AG09319 (cell line): Measurements from ENCODE around the gene NKTR.

ENCODE experiments used
- DNase-seq: peaks from one replicate; pipeline ENCODE4 v3.0.0-alpha.2; 2010; ENCODE audit warnings: low read depth; ENCODE audit errors: extremely low read depth
- TF ChIP-seq, protein P1 (sequence below): IDR thresholded peaks from 2 replicates; pipeline ENCODE4 v1.5.1; 2011; ENCODE audit warnings: low read depth, mild to moderate bottlenecking, inconsistent platforms, low read length, moderate library complexity

Gene NKTR

DNA sequence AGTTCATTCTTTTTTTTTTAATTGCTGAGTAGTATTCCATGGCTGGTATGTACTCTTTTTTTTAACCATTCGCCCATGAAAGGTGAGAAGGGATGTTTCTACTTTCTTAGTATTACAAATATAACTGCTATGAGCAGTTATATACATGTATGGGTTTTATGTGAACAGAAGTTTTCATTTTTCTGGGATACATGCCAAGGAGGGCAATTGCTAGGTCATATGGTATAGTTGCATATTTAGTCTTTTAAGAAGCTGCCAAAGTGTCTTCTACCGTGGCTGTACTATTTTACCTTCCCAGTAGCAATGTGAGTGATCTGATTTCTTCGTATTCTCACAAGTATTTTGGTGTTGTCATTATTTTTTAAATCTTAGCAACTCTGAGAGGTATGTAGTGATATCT lies 73.7 kb downstream of the NKTR start:
- TF ChIP-seq, protein P1, sequence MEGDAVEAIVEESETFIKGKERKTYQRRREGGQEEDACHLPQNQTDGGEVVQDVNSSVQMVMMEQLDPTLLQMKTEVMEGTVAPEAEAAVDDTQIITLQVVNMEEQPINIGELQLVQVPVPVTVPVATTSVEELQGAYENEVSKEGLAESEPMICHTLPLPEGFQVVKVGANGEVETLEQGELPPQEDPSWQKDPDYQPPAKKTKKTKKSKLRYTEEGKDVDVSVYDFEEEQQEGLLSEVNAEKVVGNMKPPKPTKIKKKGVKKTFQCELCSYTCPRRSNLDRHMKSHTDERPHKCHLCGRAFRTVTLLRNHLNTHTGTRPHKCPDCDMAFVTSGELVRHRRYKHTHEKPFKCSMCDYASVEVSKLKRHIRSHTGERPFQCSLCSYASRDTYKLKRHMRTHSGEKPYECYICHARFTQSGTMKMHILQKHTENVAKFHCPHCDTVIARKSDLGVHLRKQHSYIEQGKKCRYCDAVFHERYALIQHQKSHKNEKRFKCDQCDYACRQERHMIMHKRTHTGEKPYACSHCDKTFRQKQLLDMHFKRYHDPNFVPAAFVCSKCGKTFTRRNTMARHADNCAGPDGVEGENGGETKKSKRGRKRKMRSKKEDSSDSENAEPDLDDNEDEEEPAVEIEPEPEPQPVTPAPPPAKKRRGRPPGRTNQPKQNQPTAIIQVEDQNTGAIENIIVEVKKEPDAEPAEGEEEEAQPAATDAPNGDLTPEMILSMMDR: no peak
- no peak for DNase-seq

DNA sequence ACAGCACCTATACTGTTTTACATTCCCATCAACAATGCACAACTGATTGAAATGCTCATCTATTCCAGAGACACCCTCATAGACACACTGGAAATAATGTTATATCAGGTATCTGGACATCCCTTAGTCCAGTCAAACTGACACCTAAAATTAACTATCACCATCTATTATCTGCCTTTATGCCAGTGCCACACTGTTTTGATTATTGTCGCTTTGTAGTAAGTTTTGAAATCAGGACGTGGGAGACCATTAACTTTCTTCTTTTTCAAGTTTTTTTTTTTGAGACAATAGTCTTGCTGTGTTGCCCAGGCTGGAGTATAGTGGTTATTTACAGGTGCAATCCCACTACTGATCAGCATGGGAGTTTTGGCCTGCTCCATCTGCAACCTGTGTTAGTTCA lies 75.4 kb downstream of the NKTR start:
- TF ChIP-seq, protein P1: no peak
- no peak for DNase-seq

DNA sequence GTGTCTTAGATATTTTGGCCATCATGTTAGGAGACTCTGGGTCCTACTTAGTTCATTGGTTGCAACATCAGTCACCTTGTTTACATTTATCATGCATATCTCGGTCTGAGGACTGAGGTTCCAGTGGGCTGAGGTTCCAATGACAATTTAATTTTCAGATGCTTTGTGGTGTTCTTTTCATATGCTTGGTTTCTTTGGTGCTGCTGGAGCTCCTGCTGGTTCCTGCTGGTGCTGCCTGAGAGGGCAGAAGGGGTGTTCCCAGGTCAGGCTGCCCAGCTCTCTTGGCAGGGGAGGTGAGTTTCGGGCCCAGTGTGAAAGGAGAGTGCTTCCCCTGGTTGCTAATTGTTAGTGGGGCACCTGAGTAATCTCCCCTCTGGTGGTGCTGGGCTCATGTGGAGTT lies 78.0 kb downstream of the NKTR start:
- TF ChIP-seq, protein P1: no peak
- DNase-seq: no peak

DNA sequence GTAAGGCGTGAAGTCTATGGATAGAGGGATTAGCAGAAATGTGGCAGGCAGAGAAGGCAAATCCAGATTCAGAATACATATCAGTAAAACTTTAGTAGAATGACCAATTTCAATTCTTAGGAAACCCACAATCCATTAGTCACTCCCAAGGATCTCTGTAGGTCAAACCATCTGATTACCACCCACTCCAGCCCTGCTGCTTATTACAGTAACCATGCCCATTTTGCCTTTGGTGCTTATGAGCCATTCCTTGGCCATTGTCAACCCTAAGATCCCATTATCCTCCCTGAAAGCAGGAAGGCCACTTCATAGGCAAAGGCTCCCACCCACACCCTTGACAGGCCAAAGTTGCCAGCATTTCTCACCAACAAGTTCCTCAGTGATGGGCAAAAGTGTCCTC lies 79.8 kb downstream of the NKTR start:
- TF ChIP-seq, protein P1: no peak
- no peak for DNase-seq

DNA sequence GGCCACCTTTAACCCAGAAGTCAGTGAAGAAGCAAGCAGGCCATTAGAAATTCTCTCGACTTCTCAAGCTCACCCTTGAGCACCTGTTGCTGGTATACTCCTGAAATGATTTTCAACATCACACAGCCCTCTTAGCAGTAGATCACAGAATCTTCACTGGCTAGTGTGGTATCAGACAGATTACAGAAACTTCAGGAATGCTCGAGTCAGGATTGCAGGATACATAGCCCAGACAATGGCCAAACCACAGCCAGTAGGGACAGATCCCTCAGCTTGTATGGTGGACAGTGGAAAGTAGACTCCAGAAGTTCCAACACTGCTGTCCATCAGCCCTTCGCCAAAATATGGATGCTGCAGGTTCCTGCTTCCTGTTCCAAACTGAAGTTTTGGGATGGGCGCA lies 80.3 kb downstream of the NKTR start:
- no peak for DNase-seq
- TF ChIP-seq, protein P1: no peak

DNA sequence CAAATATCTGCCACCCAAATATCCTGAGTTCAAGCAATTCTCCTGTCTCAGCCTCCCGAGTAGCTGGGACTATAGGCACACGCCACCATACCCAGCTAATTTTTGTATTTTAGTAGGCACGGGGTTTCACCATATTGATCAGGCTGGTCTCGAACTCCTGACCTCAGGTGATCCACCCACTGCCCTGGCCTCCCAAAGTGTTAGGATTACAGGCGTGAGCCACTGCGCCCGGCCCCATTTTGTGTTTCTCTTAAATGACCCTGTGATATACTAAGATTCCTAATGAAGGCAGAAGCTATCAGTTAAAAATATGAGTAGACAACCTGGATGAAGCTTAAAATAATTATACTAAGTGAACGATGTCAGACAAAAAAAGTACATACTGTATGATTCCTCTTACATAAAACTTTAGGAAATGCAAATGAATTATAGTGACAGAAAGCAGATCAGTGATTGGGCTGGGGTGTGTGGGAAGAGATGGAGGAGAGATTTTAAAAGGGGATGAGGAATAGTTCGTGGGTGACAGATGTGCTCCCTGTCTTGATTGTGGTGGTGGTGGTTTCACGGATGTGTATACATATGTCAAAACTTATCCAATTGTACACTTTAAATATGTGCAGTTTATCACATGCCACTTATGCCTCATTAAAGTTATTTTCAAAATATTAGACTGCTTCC lies 81.0 kb downstream of the NKTR start:
- TF ChIP-seq, protein P1: no peak
- no peak for DNase-seq

DNA sequence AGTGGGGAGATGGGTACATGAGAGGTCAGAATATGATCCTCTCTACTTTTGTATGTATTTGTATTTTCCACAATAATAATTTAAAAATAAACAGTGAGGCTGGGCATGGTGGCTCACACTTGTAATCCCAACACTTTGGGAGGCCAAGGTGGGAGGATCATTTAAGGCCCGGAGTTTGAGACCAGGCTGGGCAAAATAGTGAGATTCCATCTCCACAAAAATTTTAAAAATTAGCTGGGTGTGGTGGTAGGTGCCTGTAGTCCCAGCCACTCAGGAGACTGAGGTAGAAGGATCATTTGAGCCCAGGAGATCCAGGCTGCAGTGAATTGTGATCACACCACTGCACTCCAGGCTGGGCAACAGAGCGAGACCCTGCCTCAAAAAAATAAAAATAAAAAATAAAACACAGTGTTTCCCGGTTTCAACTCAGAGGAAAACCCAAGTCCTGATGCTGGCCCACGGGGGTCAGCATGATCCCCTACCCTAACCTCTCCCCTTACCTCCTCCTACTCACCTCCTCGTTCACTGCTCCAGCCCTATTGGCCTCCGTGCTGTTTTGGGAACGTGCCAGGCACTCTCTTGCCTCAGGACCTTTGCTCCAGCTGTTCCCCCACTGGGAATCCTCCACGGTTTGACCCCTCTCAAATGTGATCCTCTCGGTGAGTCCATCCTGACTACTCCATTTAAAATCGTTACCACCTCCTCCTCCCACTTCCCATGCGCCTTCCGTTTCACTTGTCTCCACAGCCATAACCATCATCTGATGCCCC lies 82.0 kb downstream of the NKTR start:
- TF ChIP-seq, protein P1: no peak
- no peak for DNase-seq
